GM23338 (cell line): ENCODE data around the gene DNAJB8.

ENCODE experiments used
- CREB1 ChIP-seq: fragments of 250-450 bp; sonication (Bioruptor Pico); IDR thresholded peaks from 2 replicates; pipeline ENCODE4 v1.5.0; 2020; ENCODE audit warnings: low read depth, mild to moderate bottlenecking, moderate library complexity
- CTCF ChIP-seq, 2 experiments: fragments of 200-600 bp in 1 of 2; sonication (generic) in 1 of 2; conservative IDR thresholded peaks; 2 replicates each; pipeline versions ENCODE4 v1.5.1 to v1.6.1; 2016 to 2017; ENCODE audit warnings: antibody characterized with exemption in 2 of 2, low read depth in 2 of 2, mild to moderate bottlenecking in 2 of 2, moderate library complexity in 1 of 2
- ETS1 ChIP-seq: IDR thresholded peaks from 2 replicates; pipeline ENCODE4 v1.6.1; 2016; ENCODE audit warnings: antibody characterized with exemption
- EZH2 ChIP-seq: fragments of 200-600 bp; sonication (generic); IDR thresholded peaks from one replicate; pipeline ENCODE4 v1.8.0; 2017; ENCODE audit warnings: antibody characterized with exemption, mild to moderate bottlenecking, low read depth; ENCODE audit not compliant: unreplicated experiment
- EZH2phosphoT487 ChIP-seq: fragments of 200-600 bp; sonication (generic); IDR thresholded peaks from one replicate; pipeline ENCODE4 v1.8.1; 2018; ENCODE audit warnings: antibody characterized with exemption; ENCODE audit not compliant: unreplicated experiment
- JUNB ChIP-seq: IDR thresholded peaks from one replicate; pipeline ENCODE4 v1.6.1; 2016; ENCODE audit warnings: antibody characterized with exemption; ENCODE audit not compliant: unreplicated experiment
- NANOG ChIP-seq: IDR thresholded peaks from 2 replicates; pipeline ENCODE4 v1.6.1; 2016; ENCODE audit warnings: antibody characterized with exemption, borderline replicate concordance
- POLR2AphosphoS5 ChIP-seq: IDR thresholded peaks from 2 replicates; pipeline ENCODE4 v1.6.1; 2016; ENCODE audit warnings: antibody characterized with exemption, low read depth
- REST ChIP-seq: IDR thresholded peaks from one replicate; pipeline ENCODE4 v1.6.1; 2018; ENCODE audit warnings: antibody characterized with exemption; ENCODE audit not compliant: unreplicated experiment
- STAT1 ChIP-seq: IDR thresholded peaks from one replicate; pipeline ENCODE4 v1.6.1; 2016; ENCODE audit warnings: antibody characterized with exemption; ENCODE audit not compliant: unreplicated experiment
- ZNF114 ChIP-seq: fragments of 250-450 bp; sonication (Bioruptor Pico); IDR thresholded peaks from 2 replicates; pipeline ENCODE4 v1.5.0; 2020; ENCODE audit warnings: mild to moderate bottlenecking, moderate library complexity
- ZNF331 ChIP-seq: fragments of 250-450 bp; sonication (Bioruptor Pico); IDR thresholded peaks from 2 replicates; pipeline ENCODE4 v1.5.0; 2020; ENCODE audit warnings: low read depth, mild to moderate bottlenecking, moderate library complexity

GRCh38 chr3:128436214-128436613, 30.5 kb downstream of the DNAJB8 start:
- no peak for TF ChIP-seq EZH2
- TF ChIP-seq CTCF (conservative IDR thresholded peaks at IDR 0.05; ENCODE audit: low read depth in 2 of 2): no peak
- no peak for TF ChIP-seq JUNB
- no peak for TF ChIP-seq STAT1
- no peak for TF ChIP-seq POLR2AphosphoS5
- no peak for TF ChIP-seq REST
- TF ChIP-seq CREB1 (CRISPR knock-in tag): no peak
- TF ChIP-seq ETS1: no peak
- TF ChIP-seq EZH2phosphoT487: no peak
- TF ChIP-seq NANOG: no peak
- no peak for TF ChIP-seq ZNF114 (CRISPR knock-in tag)
- no peak for TF ChIP-seq ZNF331 (CRISPR knock-in tag)
